ENCODE results near the gene DAB1. TPM values are rescaled to one million over a fixed set of nuclear protein-coding genes. Genes with fewer than 3 reads are reported as not detected.

DAB1 gene
- not detected for total RNA-seq (2013)
- polyA plus RNA-seq (not detected), polyA minus RNA-seq (not detected in 2 replicates), total RNA-seq (0 to 2.6 (median 0.06) reads per million in 11 experiments)

GRCh38 chr1:57423656-57424211 is at the start of gene DAB1:
TSS of gene DAB1 (minus strand) at chr1:57424060. CDS start at chr1:57291030, 133,030 bp downstream.
- Mint-ChIP-seq H3K4me3 (peak within 1 kb of the TSS in 1 of 2 donors; percentile 83), H3K4me1 (peaks cover 2% of the 10 kb centered on the region), H3K36me3 (no peaks in the 10 kb centered on the region), H3K27me3 (ENCODE audit: low read depth in 3 of 3) (peaks cover 52 to 56% (median 55%) of the 10 kb centered on the region in 3 donors), H3K9me3 (peaks cover 0 to 9% (median 2%) of the 10 kb centered on the region in 7 donors), H3K27ac (no peak within 1 kb of the TSS)
- no peak within 1 kb of the TSS for H2AFZ ChIP-seq (ENCODE audit: insufficient read depth, low read depth, low read length, poor library complexity, severe bottlenecking)
- no peaks in the 10 kb centered on the region for H3K9me3 ChIP-seq (replicated peaks in 1 of 2; ENCODE audit: control insufficient read depth in 1 of 2, insufficient read depth in 1 of 2, low read length in 2 of 2)
- H3K4me3 ChIP-seq (replicated peaks in 1 of 3; ENCODE audit: low read depth in 2 of 3, low read length in 3 of 3) = no peak within 1 kb of the TSS
- H3K27me3 ChIP-seq (ENCODE audit: control insufficient read depth in 2 of 2, insufficient read depth in 2 of 2, low read length in 2 of 2) = peaks cover 43 to 59% of the 10 kb centered on the region in 2 donors
- H3K4me1 ChIP-seq (ENCODE audit: control insufficient read depth in 1 of 2, insufficient read depth in 2 of 2, low read length in 2 of 2) = no peaks in the 10 kb centered on the region
- DNase-seq = no peak
- WGBS (ENCODE audit: insufficient coverage) = under 1% methylated on average over 47 of the region's 64 CpGs
- no peak within 1 kb of the TSS for H3K4me2 ChIP-seq (replicated peaks; ENCODE audit: extremely low read depth, low read length, poor library complexity, severe bottlenecking)
- H4K20me1 ChIP-seq (ENCODE audit: insufficient read depth, low read length) = no peaks in the 10 kb centered on the region
- no peaks in the 10 kb centered on the region for H3K36me3 ChIP-seq (replicated peaks in 1 of 2; ENCODE audit: control insufficient read depth in 1 of 2, insufficient read depth in 2 of 2, low read length in 2 of 2)
- H3K79me2 ChIP-seq (ENCODE audit: insufficient read depth, low read length) = no peaks in the 10 kb centered on the region
- intact Hi-C loops (cut with micrococcal nuclease) = no loop called here
- no peak within 1 kb of the TSS for H3K9ac ChIP-seq (ENCODE audit: insufficient read depth, low read length, poor library complexity, severe bottlenecking)
- H3K27ac ChIP-seq (ENCODE audit: low read depth in 1 of 2, low read length in 2 of 2) = no peak within 1 kb of the TSS
- no peak for TF ChIP-seq CTCF (IDR thresholded peaks at IDR 0.05)

GRCh38 chr1:57473448-57473847 is 49.6 kb upstream of the DAB1 start:
- 100% methylated on average over 4 of the region's 5 CpGs for WGBS (ENCODE audit: insufficient coverage)
- no peaks in the 10 kb centered on the region for H3K4me1 ChIP-seq (ENCODE audit: control insufficient read depth in 1 of 2, insufficient read depth in 2 of 2, low read length in 2 of 2)
- H3K9me3 ChIP-seq (replicated peaks in 1 of 2; ENCODE audit: control insufficient read depth in 1 of 2, insufficient read depth in 1 of 2, low read length in 2 of 2) = peaks cover 0 to 2% of the 10 kb centered on the region in 2 donors
- Mint-ChIP-seq H3K4me3 (no peak overlapping the region), H3K9me3 (peaks cover 0 to 14% (median 3%) of the 10 kb centered on the region in 7 donors), H3K4me1 (no peaks in the 10 kb centered on the region), H3K36me3 (no peaks in the 10 kb centered on the region), H3K27me3 (ENCODE audit: low read depth in 3 of 3) (peaks cover 0 to 2% (median 0%) of the 10 kb centered on the region in 3 donors), H3K27ac (no peak overlapping the region)
- no peak overlapping the region for H3K4me3 ChIP-seq (replicated peaks in 1 of 3; ENCODE audit: low read depth in 2 of 3, low read length in 3 of 3)
- H2AFZ ChIP-seq (ENCODE audit: insufficient read depth, low read depth, low read length, poor library complexity, severe bottlenecking) = no peak overlapping the region
- no peaks in the 10 kb centered on the region for H3K79me2 ChIP-seq (ENCODE audit: insufficient read depth, low read length)
- no peaks in the 10 kb centered on the region for H4K20me1 ChIP-seq (ENCODE audit: insufficient read depth, low read length)
- H3K27ac ChIP-seq (ENCODE audit: low read depth in 1 of 2, low read length in 2 of 2) = no peak overlapping the region
- H3K4me2 ChIP-seq (replicated peaks; ENCODE audit: extremely low read depth, low read length, poor library complexity, severe bottlenecking) = no peak overlapping the region
- intact Hi-C loops (cut with micrococcal nuclease) = no loop called here
- no peak overlapping the region for H3K9ac ChIP-seq (ENCODE audit: insufficient read depth, low read length, poor library complexity, severe bottlenecking)
- no peaks in the 10 kb centered on the region for H3K36me3 ChIP-seq (replicated peaks in 1 of 2; ENCODE audit: control insufficient read depth in 1 of 2, insufficient read depth in 2 of 2, low read length in 2 of 2)
- TF ChIP-seq CTCF (IDR thresholded peaks at IDR 0.05) = no peak
- no peak for DNase-seq
- H3K27me3 ChIP-seq (ENCODE audit: control insufficient read depth in 2 of 2, insufficient read depth in 2 of 2, low read length in 2 of 2) = no peaks in the 10 kb centered on the region

Measured in CD14-positive monocyte (primary cell).